OCI-LY7 (cell line): ENCODE data around the gene CPT1A. TPM values are rescaled to one million over a fixed set of nuclear protein-coding genes. Genes with fewer than 3 reads are reported as not detected.

ENCODE experiments used
- BruUV-seq: library from RNA; stranded (reverse); fragments of 400-500 nt; replicated peaks from 2 replicates; lab custom pipeline; 2021; lab: Mats Ljungman, UMichigan
- CTCF ChIA-PET: fragments of 300-600 bp; sonication (Branson Sonifier 250); formaldehyde crosslinking; loops from one replicate; lab custom pipeline; 2022; ENCODE audit warnings: antibody characterized with exemption; ENCODE audit not compliant: unreplicated experiment; lab: Charles Lee
- POLR2A ChIA-PET: fragments of 300-600 bp; sonication (Branson Sonifier 250); formaldehyde crosslinking; loops from one replicate; lab custom pipeline; 2022; ENCODE audit warnings: antibody characterized with exemption; lab: Charles Lee
- DNase-seq: peaks from one replicate; pipeline ENCODE4 v3.0.0-alpha.2; 2015; ENCODE audit warnings: low spot score
- H2AFZ ChIP-seq: fragments of 200-600 bp; sonication (generic), shearing (Covaris generic); 2 replicates; pipeline ENCODE4 v1.6.1; 2014; ENCODE audit warnings: mild to moderate bottlenecking, antibody characterized with exemption, low read length, moderate library complexity
- H3K27ac ChIP-seq: fragments of 200-600 bp; sonication (generic); 2 replicates; pipeline ENCODE4 v1.5.1; 2014; ENCODE audit warnings: mixed run types, low read depth, mild to moderate bottlenecking, moderate library complexity, low read length, inconsistent platforms; ENCODE audit not compliant: poor library complexity, severe bottlenecking
- H3K36me3 ChIP-seq: fragments of 200-600 bp; sonication (generic); 2 replicates; pipeline ENCODE4 v1.6.1; 2014; ENCODE audit warnings: mild to moderate bottlenecking, antibody characterized with exemption, low read length, moderate library complexity, mixed read lengths; ENCODE audit not compliant: insufficient read depth
- H3K4me1 ChIP-seq: fragments of 200-600 bp; sonication (generic); 2 replicates; pipeline ENCODE4 v1.5.1; 2014; ENCODE audit warnings: mild to moderate bottlenecking, low read length; ENCODE audit not compliant: insufficient read depth, poor library complexity, severe bottlenecking
- H3K4me2 ChIP-seq: fragments of 200-600 bp; sonication (generic); 2 replicates; pipeline ENCODE4 v1.6.1; 2014; ENCODE audit warnings: mild to moderate bottlenecking, low read length
- H3K4me3 ChIP-seq: fragments of 200-600 bp; sonication (generic); 2 replicates; pipeline ENCODE4 v1.5.1; 2014; ENCODE audit warnings: mild to moderate bottlenecking, low read depth, low read length; ENCODE audit not compliant: poor library complexity, severe bottlenecking
- H3K79me2 ChIP-seq: fragments of 200-600 bp; sonication (generic); 2 replicates; pipeline ENCODE4 v1.6.1; 2016; ENCODE audit warnings: low read depth, mild to moderate bottlenecking, low read length, moderate library complexity, mixed read lengths; ENCODE audit not compliant: insufficient read depth
- H3K9me2 ChIP-seq: fragments of 200-600 bp; sonication (generic); 2 replicates; pipeline ENCODE4 v1.6.1; 2016; ENCODE audit warnings: mild to moderate bottlenecking, low read length, mixed read lengths; ENCODE audit not compliant: insufficient read depth
- H3K9me3 ChIP-seq: fragments of 200-600 bp; sonication (generic); 2 replicates; pipeline ENCODE4 v1.6.1; 2014; ENCODE audit warnings: mild to moderate bottlenecking, mixed run types, low read length, mixed read lengths
- H4K20me1 ChIP-seq: fragments of 200-600 bp; sonication (generic); 2 replicates; pipeline ENCODE4 v1.6.1; 2014; ENCODE audit warnings: mild to moderate bottlenecking, antibody characterized with exemption, low read length, moderate library complexity, mixed read lengths; ENCODE audit not compliant: insufficient read depth
- EZH2phosphoT487 ChIP-seq: fragments of 200-600 bp; sonication (generic); IDR thresholded peaks from 2 replicates; pipeline ENCODE4 v1.6.1; 2018; ENCODE audit warnings: low read depth, borderline replicate concordance, mild to moderate bottlenecking, mixed run types, antibody characterized with exemption, low read length, moderate library complexity, mixed read lengths
- intact Hi-C: fragments of 100-400 bp; cut with micrococcal nuclease; formaldehyde crosslinking; loops from one replicate; pipeline ENCODE4 v1.10.0; 2022; ENCODE audit not compliant: unreplicated experiment
- total RNA-seq, 2 experiments: library from RNA; depleted of rRNA in 1 of 2; stranded (reverse); fragments of >200 nt in 1 of 2; shearing (Covaris generic) in 1 of 2; gene quantifications; 2 replicates each; pipeline ENCODE4 v1.2.3, GENCODE V29; 2014 to 2022
- TF ChIP-seq, protein P1 (sequence below): fragments of 200-600 bp; sonication (generic); conservative IDR thresholded peaks from 2 replicates; pipeline ENCODE4 v1.5.1; 2014; ENCODE audit warnings: mild to moderate bottlenecking, antibody characterized with exemption, low read length, moderate library complexity, mixed read lengths

CPT1A gene
- total RNA-seq, 2 experiments from 2014 or later, result 7.0 to 17.2 TPM

DNA sequence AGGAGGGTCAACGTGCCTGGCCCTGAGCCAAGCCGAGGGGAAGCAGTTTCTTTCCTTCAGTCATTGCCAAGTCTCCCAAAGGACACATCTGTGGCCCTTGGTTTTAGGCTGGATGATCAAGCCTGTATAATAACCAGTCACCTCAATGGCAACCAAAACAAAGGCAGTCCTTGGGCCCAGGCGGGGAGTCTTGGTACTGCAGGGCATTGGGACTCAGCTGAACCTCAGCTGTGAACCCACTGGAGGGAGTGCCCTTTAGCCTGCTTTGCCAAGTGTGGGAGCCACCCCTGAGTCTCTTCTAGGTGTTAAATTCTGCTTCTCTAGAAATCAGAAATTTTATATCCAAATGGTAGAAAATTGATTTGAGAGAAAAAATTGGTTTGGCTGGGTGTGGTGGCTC is 36.9 kb downstream of the CPT1A start:
- Histone ChIP-seq H3K9me2 (no peaks in the 10 kb centered on the region), H2AFZ (no peak overlapping the region), H3K4me1 (no peaks in the 10 kb centered on the region), H3K4me3 (no peak overlapping the region), H3K4me2 (no peak overlapping the region), H3K9me3 (no peaks in the 10 kb centered on the region), H3K79me2 (no peaks in the 10 kb centered on the region), H4K20me1 (no peaks in the 10 kb centered on the region), H3K27ac (no peak overlapping the region), H3K36me3 (no peaks in the 10 kb centered on the region)
- no peak for DNase-seq
- no TSS peak for BruUV-seq
- POLR2A ChIA-PET, result no interaction called here
- no peak for TF ChIP-seq EZH2phosphoT487
- TF ChIP-seq, protein P1, sequence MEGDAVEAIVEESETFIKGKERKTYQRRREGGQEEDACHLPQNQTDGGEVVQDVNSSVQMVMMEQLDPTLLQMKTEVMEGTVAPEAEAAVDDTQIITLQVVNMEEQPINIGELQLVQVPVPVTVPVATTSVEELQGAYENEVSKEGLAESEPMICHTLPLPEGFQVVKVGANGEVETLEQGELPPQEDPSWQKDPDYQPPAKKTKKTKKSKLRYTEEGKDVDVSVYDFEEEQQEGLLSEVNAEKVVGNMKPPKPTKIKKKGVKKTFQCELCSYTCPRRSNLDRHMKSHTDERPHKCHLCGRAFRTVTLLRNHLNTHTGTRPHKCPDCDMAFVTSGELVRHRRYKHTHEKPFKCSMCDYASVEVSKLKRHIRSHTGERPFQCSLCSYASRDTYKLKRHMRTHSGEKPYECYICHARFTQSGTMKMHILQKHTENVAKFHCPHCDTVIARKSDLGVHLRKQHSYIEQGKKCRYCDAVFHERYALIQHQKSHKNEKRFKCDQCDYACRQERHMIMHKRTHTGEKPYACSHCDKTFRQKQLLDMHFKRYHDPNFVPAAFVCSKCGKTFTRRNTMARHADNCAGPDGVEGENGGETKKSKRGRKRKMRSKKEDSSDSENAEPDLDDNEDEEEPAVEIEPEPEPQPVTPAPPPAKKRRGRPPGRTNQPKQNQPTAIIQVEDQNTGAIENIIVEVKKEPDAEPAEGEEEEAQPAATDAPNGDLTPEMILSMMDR, result peak; percentile 40
- intact Hi-C loops, result no loop called here
- CTCF ChIA-PET, result no interaction called here

DNA sequence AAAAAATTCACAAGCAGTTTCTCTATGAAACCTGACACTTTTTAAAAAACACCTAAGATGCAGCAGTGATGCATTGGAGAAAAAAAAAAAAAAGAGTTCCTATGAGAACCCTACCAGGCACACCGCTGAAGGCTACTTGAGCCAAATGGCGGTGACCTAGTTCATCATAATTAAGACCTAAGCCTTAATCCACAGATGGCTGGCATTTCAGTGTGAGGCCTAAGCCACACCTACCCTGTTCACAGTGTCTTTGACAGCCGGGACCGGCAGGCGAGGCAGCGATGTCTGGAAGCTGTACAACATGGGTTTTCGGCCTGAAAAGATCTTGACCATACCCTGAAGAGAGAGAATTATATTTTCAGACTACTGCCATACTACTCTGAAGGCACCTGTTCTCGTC is 38.0 kb downstream of the CPT1A start:
- no peaks in the 10 kb centered on the region for H3K9me3 ChIP-seq
- ChIA-PET CTCF (no interaction called here), POLR2A (interaction anchor here (0.7 to 0.9 kb wide), 2 partner anchors 296 to 438 kb away, joined by 3 read pairs; no protein-coding TSS in a partner anchor)
- TF ChIP-seq, protein P1, result no peak
- no peak for TF ChIP-seq EZH2phosphoT487
- H3K4me1 ChIP-seq, result no peaks in the 10 kb centered on the region
- H3K4me2 ChIP-seq, result no peak overlapping the region
- no peak for DNase-seq
- H3K9me2 ChIP-seq, result no peaks in the 10 kb centered on the region
- no TSS peak for BruUV-seq
- no peak overlapping the region for H3K27ac ChIP-seq
- no peaks in the 10 kb centered on the region for H3K79me2 ChIP-seq
- intact Hi-C loops, result no loop called here
- H2AFZ ChIP-seq, result no peak overlapping the region
- no peaks in the 10 kb centered on the region for H4K20me1 ChIP-seq
- no peaks in the 10 kb centered on the region for H3K36me3 ChIP-seq
- no peak overlapping the region for H3K4me3 ChIP-seq

DNA sequence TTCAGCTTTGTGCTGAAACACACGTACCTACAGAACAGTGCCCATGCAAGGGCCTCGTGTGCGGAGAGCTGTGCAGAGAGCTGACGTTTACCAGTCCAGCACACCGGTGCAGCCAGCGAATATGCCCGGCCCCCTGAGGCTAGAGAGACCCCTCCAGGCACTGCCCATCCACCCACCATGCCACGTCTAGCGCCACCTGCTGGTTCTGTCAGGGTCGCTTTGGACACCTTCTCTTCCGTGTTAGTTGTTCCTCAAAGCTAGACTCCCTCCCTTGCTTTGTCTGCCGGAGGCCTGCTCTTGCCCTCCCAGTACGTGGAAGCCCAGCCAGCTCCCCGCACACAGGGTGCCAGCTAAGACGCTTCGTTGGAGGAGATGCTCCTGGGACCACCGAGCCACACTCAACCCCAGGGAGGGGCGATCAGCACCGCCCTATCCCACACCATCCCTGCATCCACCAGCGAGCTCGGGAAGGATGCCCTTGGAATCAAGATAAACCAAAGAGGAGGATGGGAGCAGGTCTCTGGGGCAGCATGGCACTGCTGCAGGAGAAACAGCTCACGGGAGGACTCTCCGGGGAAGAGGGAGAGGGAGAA is 43.4 kb downstream of the CPT1A start:
- intact Hi-C loops, result no loop called here
- no peaks in the 10 kb centered on the region for H3K79me2 ChIP-seq
- no peaks in the 10 kb centered on the region for H4K20me1 ChIP-seq
- H3K27ac ChIP-seq, result no peak overlapping the region
- H3K9me3 ChIP-seq, result no peaks in the 10 kb centered on the region
- no peak overlapping the region for H3K4me3 ChIP-seq
- BruUV-seq, result no TSS peak
- no peaks in the 10 kb centered on the region for H3K9me2 ChIP-seq
- ChIA-PET POLR2A (no interaction called here), CTCF (no interaction called here)
- no peaks in the 10 kb centered on the region for H3K4me1 ChIP-seq
- no peaks in the 10 kb centered on the region for H3K36me3 ChIP-seq
- DNase-seq, result peak; percentile 37
- TF ChIP-seq, protein P1, result peak; percentile 83
- no peak for TF ChIP-seq EZH2phosphoT487
- no peak overlapping the region for H2AFZ ChIP-seq
- no peak overlapping the region for H3K4me2 ChIP-seq
